PC-3 (cell line): ENCODE measurements around the gene ZNF185. TPM values are rescaled to one million over a fixed set of nuclear protein-coding genes. Genes with fewer than 3 reads are reported as not detected.

Experiments used
- ATAC-seq: fragments of 200-7000 bp; cut with Tn5 transposase; 2 replicates; pipeline ENCODE4 v1.9.1; 2020; ENCODE audit warnings: mild to moderate bottlenecking, moderate library complexity
- BruUV-seq: library from RNA; stranded (reverse); fragments of 400-500 nt; replicated peaks from 2 replicates; lab custom pipeline; 2021; lab: Mats Ljungman, UMichigan
- CTCF ChIA-PET: fragments of 300-600 bp; sonication (Branson Sonifier 250); formaldehyde crosslinking; loops from one replicate; lab custom pipeline; 2022; ENCODE audit warnings: antibody characterized with exemption; lab: Charles Lee
- POLR2A ChIA-PET: fragments of 300-600 bp; sonication (Branson Sonifier 250); formaldehyde crosslinking; loops from one replicate; lab custom pipeline; 2022; ENCODE audit warnings: antibody characterized with exemption; ENCODE audit not compliant: unreplicated experiment; lab: Charles Lee
- DNase-seq: peaks from one replicate; pipeline ENCODE4 v3.0.0-alpha.2; 2015
- H2AFZ ChIP-seq: fragments of 300-600 bp; sonication (generic); 2 replicates; pipeline ENCODE4 v1.6.0; 2016; ENCODE audit warnings: antibody characterized with exemption, low read length
- H3F3A ChIP-seq: fragments of 300-600 bp; sonication (generic); one replicate; pipeline ENCODE4 v1.6.0; 2017; ENCODE audit warnings: antibody characterized with exemption, low read length, control low read depth, mild to moderate bottlenecking; ENCODE audit not compliant: unreplicated experiment
- H3K27ac ChIP-seq: fragments of 300-600 bp; sonication (generic); 2 replicates; pipeline ENCODE4 v1.5.1; 2016; ENCODE audit warnings: mild to moderate bottlenecking, low read length
- H3K27me3 ChIP-seq: fragments of 300-600 bp; sonication (generic); 2 replicates; pipeline ENCODE4 v1.6.1; 2016; ENCODE audit warnings: low read length, mixed read lengths
- H3K36me3 ChIP-seq: fragments of 300-600 bp; sonication (generic); 2 replicates; pipeline ENCODE4 v1.6.1; 2016; ENCODE audit warnings: low read depth, mixed run types, low read length, mixed read lengths
- H3K4me1 ChIP-seq: fragments of 300-600 bp; sonication (generic); 2 replicates; pipeline ENCODE4 v1.5.1; 2016; ENCODE audit warnings: low read length; ENCODE audit not compliant: insufficient read depth
- H3K4me2 ChIP-seq: fragments of 300-600 bp; sonication (generic); 2 replicates; pipeline ENCODE4 v1.6.0; 2016; ENCODE audit warnings: low read length
- H3K4me3 ChIP-seq: fragments of 300-600 bp; sonication (generic); 2 replicates; pipeline ENCODE4 v1.5.1; 2016; ENCODE audit warnings: mild to moderate bottlenecking, low read length, mixed read lengths
- H3K79me2 ChIP-seq: fragments of 300-600 bp; sonication (generic); 2 replicates; pipeline ENCODE4 v1.6.1; 2017; ENCODE audit warnings: low read length, mixed read lengths
- H3K9ac ChIP-seq: fragments of 300-600 bp; sonication (generic); 2 replicates; pipeline ENCODE4 v1.6.0; 2016; ENCODE audit warnings: mild to moderate bottlenecking, low read length
- H3K9me2 ChIP-seq: fragments of 300-600 bp; sonication (generic); replicated peaks from 2 replicates; pipeline ENCODE4 v1.6.1; 2016; ENCODE audit warnings: mixed run types, low read length, mixed read lengths
- H3K9me3 ChIP-seq: fragments of 300-600 bp; sonication (generic); 2 replicates; pipeline ENCODE4 v1.6.1; 2016; ENCODE audit warnings: low read length, mixed read lengths
- H4K20me1 ChIP-seq: fragments of 300-600 bp; sonication (generic); 2 replicates; pipeline ENCODE4 v1.6.1; 2016; ENCODE audit warnings: low read length, mixed read lengths
- EZH2 ChIP-seq: fragments of 300-600 bp; sonication (generic); IDR thresholded peaks from one replicate; pipeline ENCODE4 v1.6.1; 2017; ENCODE audit warnings: antibody characterized with exemption, mild to moderate bottlenecking, low read length; ENCODE audit not compliant: unreplicated experiment
- EZH2phosphoT487 ChIP-seq: fragments of 300-600 bp; sonication (generic); IDR thresholded peaks from 2 replicates; pipeline ENCODE4 v1.6.1; 2018; ENCODE audit warnings: mild to moderate bottlenecking, antibody characterized with exemption, low read length, borderline replicate concordance
- intact Hi-C: fragments of 100-400 bp; cut with micrococcal nuclease; formaldehyde crosslinking; loops from 2 replicates; pipeline ENCODE4 v1.9.0; 2023
- total RNA-seq: library from RNA; depleted of rRNA; stranded (reverse); fragments of >200 nt; gene quantifications from 2 replicates; pipeline ENCODE4 v1.2.3, GENCODE V29; 2014
- TF ChIP-seq, protein P1 (sequence below): fragments of 300-600 bp; sonication (generic); conservative IDR thresholded peaks from 2 replicates; pipeline ENCODE4 v1.5.1; 2017; ENCODE audit warnings: antibody characterized with exemption, low read depth, mild to moderate bottlenecking, low read length

Gene ZNF185
- total RNA-seq, 1 experiment from 2014 or later: 68.9 TPM

DNA sequence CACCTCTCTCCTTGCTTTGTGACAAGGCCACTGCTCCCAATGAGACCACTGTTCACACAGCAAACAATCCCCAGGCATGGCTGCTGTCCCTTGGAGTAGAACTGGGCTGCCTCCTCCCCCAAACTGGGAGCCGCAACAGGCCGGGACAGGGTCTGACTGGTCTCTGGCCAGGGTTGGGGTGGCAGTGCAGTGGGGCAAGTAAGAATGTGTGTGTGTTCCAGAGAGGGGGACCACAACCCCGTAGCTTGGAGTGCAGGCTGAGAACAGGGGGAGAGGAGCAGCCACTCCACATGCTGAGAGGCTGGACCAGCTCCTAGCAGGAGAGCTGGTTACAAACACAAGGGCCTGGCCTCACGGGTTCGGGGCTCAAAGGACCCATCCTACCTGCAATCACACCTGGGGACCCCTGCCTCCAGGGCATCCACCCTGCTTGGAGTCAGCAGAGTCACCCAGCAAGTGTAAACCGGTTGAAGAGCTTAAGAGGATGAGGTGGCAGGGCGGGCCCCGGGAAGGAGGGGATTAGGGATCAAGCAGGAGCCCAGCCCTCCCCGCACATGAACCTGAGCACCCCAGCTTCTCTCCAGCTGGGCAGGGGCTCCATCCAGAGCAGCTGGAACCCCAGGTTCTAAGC is 3.8 kb upstream of the ZNF185 start:
- DNase-seq: peak; percentile 60
- Histone ChIP-seq H3K9me3 (no peaks in the 10 kb centered on the region), H3K9me2 (no peaks in the 10 kb centered on the region), H3K79me2 (peaks cover 15% of the 10 kb centered on the region), H3K27ac (peak overlapping the region; percentile 100), H3K4me1 (peaks cover 52% of the 10 kb centered on the region), H3K36me3 (no peaks in the 10 kb centered on the region), H4K20me1 (peaks cover 6% of the 10 kb centered on the region; the same call in 1 of the 2 replicates), H3K27me3 (no peaks in the 10 kb centered on the region), H3F3A (peaks cover 6% of the 10 kb centered on the region), H3K4me2 (peak overlapping the region; percentile 81), H2AFZ (no peak overlapping the region), H3K4me3 (no peak overlapping the region), H3K9ac (peak overlapping the region; percentile 91)
- ChIA-PET CTCF (no interaction called here), POLR2A (no interaction called here)
- intact Hi-C loops: no loop called here
- no TSS peak for BruUV-seq
- TF ChIP-seq EZH2: no peak
- TF ChIP-seq, protein P1, sequence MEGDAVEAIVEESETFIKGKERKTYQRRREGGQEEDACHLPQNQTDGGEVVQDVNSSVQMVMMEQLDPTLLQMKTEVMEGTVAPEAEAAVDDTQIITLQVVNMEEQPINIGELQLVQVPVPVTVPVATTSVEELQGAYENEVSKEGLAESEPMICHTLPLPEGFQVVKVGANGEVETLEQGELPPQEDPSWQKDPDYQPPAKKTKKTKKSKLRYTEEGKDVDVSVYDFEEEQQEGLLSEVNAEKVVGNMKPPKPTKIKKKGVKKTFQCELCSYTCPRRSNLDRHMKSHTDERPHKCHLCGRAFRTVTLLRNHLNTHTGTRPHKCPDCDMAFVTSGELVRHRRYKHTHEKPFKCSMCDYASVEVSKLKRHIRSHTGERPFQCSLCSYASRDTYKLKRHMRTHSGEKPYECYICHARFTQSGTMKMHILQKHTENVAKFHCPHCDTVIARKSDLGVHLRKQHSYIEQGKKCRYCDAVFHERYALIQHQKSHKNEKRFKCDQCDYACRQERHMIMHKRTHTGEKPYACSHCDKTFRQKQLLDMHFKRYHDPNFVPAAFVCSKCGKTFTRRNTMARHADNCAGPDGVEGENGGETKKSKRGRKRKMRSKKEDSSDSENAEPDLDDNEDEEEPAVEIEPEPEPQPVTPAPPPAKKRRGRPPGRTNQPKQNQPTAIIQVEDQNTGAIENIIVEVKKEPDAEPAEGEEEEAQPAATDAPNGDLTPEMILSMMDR: no peak
- TF ChIP-seq EZH2phosphoT487: no peak
- ATAC-seq: no peak

- Histone ChIP-seq H3K79me2 (peaks cover 25% of the 10 kb centered on the region), H2AFZ (no peak overlapping the region), H3K4me2 (peak overlapping the region; percentile 81), H3K27me3 (no peaks in the 10 kb centered on the region), H3K27ac (peak overlapping the region; percentile 100), H3K4me3 (peak overlapping the region; percentile 44; the same call in 1 of the 2 replicates), H3F3A (peaks cover 6% of the 10 kb centered on the region), H3K9me3 (no peaks in the 10 kb centered on the region), H3K4me1 (peaks cover 62% of the 10 kb centered on the region), H3K36me3 (no peaks in the 10 kb centered on the region), H4K20me1 (peaks cover 10% of the 10 kb centered on the region), H3K9me2 (no peaks in the 10 kb centered on the region), H3K9ac (peak overlapping the region; percentile 91)
- ChIA-PET CTCF (interaction anchor here (0.6 kb wide), 1 partner anchor 31 kb away, joined by 3 read pairs; no protein-coding TSS in a partner anchor), POLR2A (no interaction called here)
- DNase-seq: no peak
- no peak for TF ChIP-seq EZH2phosphoT487
- TF ChIP-seq EZH2: no peak
- TF ChIP-seq, protein P1: no peak; the same call in 1 of the 2 replicates
- no peak for ATAC-seq
- intact Hi-C loops: no loop called here
- BruUV-seq: no TSS peak
These were observed 2.7 kb upstream of the ZNF185 start for GRCh38 chrX:152895121-152895520.
